HepG2 (cell line): Measurements from ENCODE around the gene MAP3K19. TPM values are rescaled to one million over a fixed set of nuclear protein-coding genes. Genes with fewer than 3 reads are reported as not detected.

ENCODE experiments used
- ARNT2 ChIP-seq: sonication (generic); formaldehyde crosslinking; IDR thresholded peaks from 2 replicates; pipeline ENCODE4 v1.8.0; 2022; ENCODE audit warnings: mild to moderate bottlenecking, low read depth, missing genetic modification reagents, moderate library complexity
- BORCS8-MEF2B ChIP-seq: sonication (generic); formaldehyde crosslinking; IDR thresholded peaks from 2 replicates; pipeline ENCODE4 v1.8.0; 2022; ENCODE audit warnings: mild to moderate bottlenecking, missing genetic modification reagents
- DR1 ChIP-seq: sonication (generic); formaldehyde crosslinking; IDR thresholded peaks from 2 replicates; pipeline ENCODE4 v1.8.0; 2021; ENCODE audit warnings: mild to moderate bottlenecking, missing genetic modification reagents, inconsistent platforms
- DRAP1 ChIP-seq: IDR thresholded peaks from 2 replicates; pipeline ENCODE4 v1.6.1; 2016; ENCODE audit warnings: missing genetic modification reagents, missing compliant biosample characterization
- ETV5 ChIP-seq: IDR thresholded peaks from 2 replicates; pipeline ENCODE4 v1.6.1; 2018; ENCODE audit warnings: missing biosample characterization, missing genetic modification reagents, inconsistent platforms, borderline replicate concordance
- GPBP1L1 ChIP-seq: sonication (generic); formaldehyde crosslinking; IDR thresholded peaks from 2 replicates; pipeline ENCODE4 v1.5.0; 2020; ENCODE audit warnings: mild to moderate bottlenecking, missing genetic modification reagents
- HDAC2 ChIP-seq: sonication (generic); formaldehyde crosslinking; IDR thresholded peaks from 2 replicates; pipeline ENCODE4 v1.4.0; 2020; ENCODE audit warnings: missing genetic modification reagents
- MTA1 ChIP-seq: sonication (generic); formaldehyde crosslinking; IDR thresholded peaks from 2 replicates; pipeline ENCODE4 v1.4.0; 2020; ENCODE audit warnings: missing genetic modification reagents, mild to moderate bottlenecking, borderline replicate concordance
- MZF1 ChIP-seq: sonication (generic); formaldehyde crosslinking; IDR thresholded peaks from 2 replicates; pipeline ENCODE4 v1.8.1; 2023; ENCODE audit warnings: mild to moderate bottlenecking, missing genetic modification reagents, borderline replicate concordance
- PCBP1 ChIP-seq: fragments of 200-400 bp; formaldehyde crosslinking; IDR thresholded peaks from 2 replicates; pipeline ENCODE4 v1.6.1; 2017; ENCODE audit warnings: mild to moderate bottlenecking, low read depth, low read length, borderline replicate concordance
- PRDM15 ChIP-seq: sonication (generic); formaldehyde crosslinking; IDR thresholded peaks from 2 replicates; pipeline ENCODE4 v1.4.0; 2020; ENCODE audit warnings: missing genetic modification reagents
- PRMT3 ChIP-seq: sonication (generic); formaldehyde crosslinking; IDR thresholded peaks from 2 replicates; pipeline ENCODE4 v1.8.1; 2022; ENCODE audit warnings: low read depth, mild to moderate bottlenecking, moderate library complexity, missing genetic modification reagents, borderline replicate concordance
- SRF ChIP-seq: IDR thresholded peaks from 2 replicates; pipeline ENCODE4 v1.6.1; 2011; ENCODE audit warnings: mild to moderate bottlenecking, low read depth, low read length, moderate library complexity
- TCF7L2 ChIP-seq: IDR thresholded peaks from 2 replicates; pipeline ENCODE4 v1.6.1; 2011; ENCODE audit warnings: mild to moderate bottlenecking, low read depth, low read length, moderate library complexity
- ZFP82 ChIP-seq: sonication (generic); formaldehyde crosslinking; IDR thresholded peaks from 2 replicates; pipeline ENCODE4 v1.5.1; 2020; ENCODE audit warnings: mild to moderate bottlenecking, missing genetic modification reagents, borderline replicate concordance
- ZNF256 ChIP-seq: sonication (generic); formaldehyde crosslinking; conservative IDR thresholded peaks from 2 replicates; pipeline ENCODE4 v1.4.0; 2020; ENCODE audit warnings: missing genetic modification reagents
- ZNF34 ChIP-seq: sonication (generic); formaldehyde crosslinking; IDR thresholded peaks from 2 replicates; pipeline ENCODE4 v1.4.0; 2020; ENCODE audit warnings: mild to moderate bottlenecking, missing genetic modification reagents, borderline replicate concordance
- ZNF367 ChIP-seq: sonication (generic); formaldehyde crosslinking; IDR thresholded peaks from 2 replicates; pipeline ENCODE4 v1.4.0; 2020; ENCODE audit warnings: missing genetic modification reagents, borderline replicate concordance
- ZNF496 ChIP-seq: sonication (generic); formaldehyde crosslinking; IDR thresholded peaks from 2 replicates; pipeline ENCODE4 v1.8.1; 2023; ENCODE audit warnings: mild to moderate bottlenecking, moderate library complexity, missing genetic modification reagents; ENCODE audit not compliant: insufficient replicate concordance
- ZNF549 ChIP-seq: sonication (generic); formaldehyde crosslinking; IDR thresholded peaks from 2 replicates; pipeline ENCODE4 v1.5.0; 2020; ENCODE audit warnings: missing genetic modification reagents
- ZNF577 ChIP-seq: sonication (generic); formaldehyde crosslinking; IDR thresholded peaks from 2 replicates; pipeline ENCODE4 v1.4.0; 2020; ENCODE audit warnings: mild to moderate bottlenecking, low read depth, missing genetic modification reagents, borderline replicate concordance
- ZNF589 ChIP-seq: sonication (generic); formaldehyde crosslinking; conservative IDR thresholded peaks from 2 replicates; pipeline ENCODE4 v1.8.0; 2022; ENCODE audit warnings: mild to moderate bottlenecking, moderate library complexity, missing genetic modification reagents
- ZNF720 ChIP-seq: sonication (generic); formaldehyde crosslinking; IDR thresholded peaks from 2 replicates; pipeline ENCODE4 v1.4.0; 2020; ENCODE audit warnings: missing genetic modification reagents
- ZNF724P ChIP-seq: sonication (generic); formaldehyde crosslinking; IDR thresholded peaks from 2 replicates; pipeline ENCODE4 v1.8.0; 2022; ENCODE audit warnings: missing genetic modification reagents, borderline replicate concordance
- ZNF891 ChIP-seq: sonication (generic); formaldehyde crosslinking; IDR thresholded peaks from 2 replicates; pipeline ENCODE4 v1.5.0; 2020; ENCODE audit warnings: mild to moderate bottlenecking, missing genetic modification reagents
- polyA plus RNA-seq, 8 experiments: library from polyadenylated mRNA; depleted of rRNA in 3 of 8; stranded (reverse) in 7 of 8; unstranded in 1 of 8; fragments of >200 nt; fragmentation: Illumina TruSeq in 4 of 8; extraction: Trizol in 4 of 8; gene quantifications; 2 replicates each; pipeline versions ENCODE4 v1.2.1 to v1.2.3, GENCODE V29; 2011 to 2016; ENCODE audit warnings: low read depth in 4 of 8, missing spikeins in 1 of 8, mixed read lengths in 1 of 8; ENCODE audit not compliant: insufficient read depth in 1 of 8
- total RNA-seq, 5 experiments: library from RNA; depleted of rRNA; stranded (reverse); fragments of >200 nt; fragmentation: Illumina TruSeq; extraction: Trizol; gene quantifications; 2 replicates each; pipeline ENCODE4 v1.2.3, GENCODE V29; 2016; ENCODE audit warnings: low read depth in 1 of 5

Gene MAP3K19
- total and polyA plus RNA-seq, 2 of the 13 experiments (the other 11 are each of a cell fraction or from before 2014, with no cell fraction given) = not detected

DNA sequence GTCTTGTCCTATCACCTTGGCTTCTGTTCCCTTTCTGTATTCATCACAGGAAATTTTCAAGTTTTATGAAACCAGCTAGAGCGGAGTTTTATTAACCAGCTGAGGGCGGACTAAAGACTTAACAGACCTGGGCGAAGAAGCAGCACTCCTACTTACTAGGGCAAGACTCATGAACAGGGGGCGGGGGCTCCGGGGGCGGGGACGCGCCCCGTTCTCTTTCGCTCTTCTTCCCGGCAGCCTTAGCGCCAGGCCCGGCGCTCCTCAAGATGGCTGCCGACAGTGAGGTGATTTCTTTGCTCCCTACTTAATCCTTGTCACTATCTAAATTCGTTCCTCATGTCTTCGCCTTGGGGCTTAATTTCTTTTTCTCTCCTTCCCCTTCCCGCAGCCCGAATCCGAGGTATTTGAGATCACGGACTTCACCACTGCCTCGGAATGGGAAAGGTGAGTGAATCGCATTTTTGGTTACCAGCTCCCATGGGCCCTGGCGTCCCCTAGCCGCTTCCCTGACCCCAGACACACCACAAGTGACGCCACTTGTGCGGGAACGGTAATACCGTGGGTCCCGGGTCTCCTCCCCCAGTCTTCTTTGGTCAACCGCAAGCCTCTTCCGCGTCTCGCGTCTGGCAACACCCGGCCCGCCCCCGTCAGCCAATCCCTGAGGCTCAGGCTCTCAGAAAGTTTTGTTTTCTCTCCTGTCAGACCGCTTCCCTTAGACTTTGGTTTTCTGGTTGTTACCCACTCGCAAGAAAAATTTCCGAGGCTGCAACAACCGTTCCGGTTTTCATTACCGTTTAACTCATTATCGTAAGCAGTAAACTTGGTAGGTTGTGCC is 5.0 kb upstream of the MAP3K19 start, which contains the start of gene RAB3GAP1 (continued):
- TF ChIP-seq MTA1 (0 out of 2 replicates have a peak, but pooled peaks have one; percentile 30), ARNT2 (CRISPR knock-in tag) (0 out of 2 replicates have a peak, but pooled peaks have one; percentile 58), ZNF891 (CRISPR knock-in tag) (no peak), DR1 (no peak), BORCS8-MEF2B (CRISPR knock-in tag) (peak; percentile 67; the same call in 1 of the 2 replicates), ZNF720 (no peak), DRAP1 (0 out of 2 replicates have a peak, but pooled peaks have one; percentile 12), GPBP1L1 (CRISPR knock-in tag) (no peak), HDAC2 (peak; percentile 32; the same call in 1 of the 2 replicates), PRDM15 (no peak), ZFP82 (CRISPR knock-in tag) (no peak), TCF7L2 (no peak), ZNF256 (CRISPR knock-in tag) (no peak; the same call in 1 of the 2 replicates), SRF (no peak), ZNF724P (CRISPR knock-in tag) (0 out of 2 replicates have a peak, but pooled peaks have one; percentile 31), ZNF34 (CRISPR knock-in tag) (no peak), ZNF367 (no peak), ZNF496 (no peak), ZNF589 (0 out of 2 replicates have a peak, but pooled peaks have one; percentile 25), ZNF577 (CRISPR knock-in tag) (no peak), MZF1 (no peak), ZNF549 (CRISPR knock-in tag) (no peak), PRMT3 (CRISPR knock-in tag) (no peak; the same call in 1 of the 2 replicates), PCBP1 (no peak), ETV5 (CRISPR knock-in tag) (no peak; the same call in 1 of the 2 replicates)
